ENCODE results near the gene ZEB2.

The ZEB2 gene

DNA sequence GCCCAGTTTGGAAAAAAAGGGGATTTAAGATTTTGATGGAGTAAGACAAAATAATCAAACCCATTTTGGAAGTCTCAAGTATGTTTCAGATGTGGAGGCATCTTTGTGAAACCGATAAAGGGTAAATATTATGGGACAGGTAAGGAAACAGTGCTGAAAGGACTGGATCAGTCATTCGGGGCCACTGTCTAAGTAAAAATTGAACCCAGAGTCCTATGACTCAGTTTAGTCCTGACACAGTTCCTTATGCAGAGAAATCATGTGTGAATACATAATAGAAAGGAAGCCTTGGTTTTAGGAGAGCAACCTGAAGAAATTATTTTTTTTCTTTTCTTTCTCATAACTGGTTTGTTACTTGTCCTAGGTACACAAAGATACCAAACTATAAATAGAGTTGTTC, 15.4 kb upstream of the ZEB2 start:
- Histone ChIP-seq H3K9me3 (ENCODE audit: insufficient read depth, low read length, severe bottlenecking) (no peaks in the 10 kb centered on the region), H3K4me2 (ENCODE audit: insufficient read depth, low read length) (no peak overlapping the region), H3K4me1 (ENCODE audit: insufficient read depth, low read length) (no peaks in the 10 kb centered on the region), H3K9ac (ENCODE audit: low read depth, low read length) (no peak overlapping the region), H2AFZ (ENCODE audit: low read depth, low read length) (no peak overlapping the region), H3K4me3 (ENCODE audit: low read depth in 1 of 2, low read length in 2 of 2) (no peak overlapping the region), H3K79me2 (ENCODE audit: insufficient read depth, low read length) (no peaks in the 10 kb centered on the region), H3K27ac (ENCODE audit: low read length) (no peak overlapping the region), H4K20me1 (ENCODE audit: insufficient read depth, low read length) (no peaks in the 10 kb centered on the region), H3K36me3 (ENCODE audit: insufficient read depth, low read length) (no peaks in the 10 kb centered on the region), H3K27me3 (ENCODE audit: insufficient read depth, low read length, poor library complexity) (no peaks in the 10 kb centered on the region)
- TF ChIP-seq EZH2 (IDR thresholded peaks at IDR 0.05; ENCODE audit: borderline replicate concordance, low read depth, low read length, severe bottlenecking) (no peak), CTCF (IDR thresholded peaks at IDR 0.05; ENCODE audit: borderline replicate concordance, extremely low read depth, low read length, poor library complexity, severe bottlenecking) (no peak)
- ATAC-seq (ENCODE audit: insufficient read depth, low read depth), result no peak
- DNase-seq, result no peak

GRCh38 chr2:144533221-144533620, 13.3 kb upstream of the ZEB2 start:
- ATAC-seq (ENCODE audit: insufficient read depth, low read depth), result no peak
- Histone ChIP-seq H3K36me3 (ENCODE audit: insufficient read depth, low read length) (no peaks in the 10 kb centered on the region), H4K20me1 (ENCODE audit: insufficient read depth, low read length) (no peaks in the 10 kb centered on the region), H3K79me2 (ENCODE audit: insufficient read depth, low read length) (no peaks in the 10 kb centered on the region), H3K9ac (ENCODE audit: low read depth, low read length) (no peak overlapping the region), H3K4me1 (ENCODE audit: insufficient read depth, low read length) (no peaks in the 10 kb centered on the region), H3K27ac (ENCODE audit: low read length) (no peak overlapping the region), H3K9me3 (ENCODE audit: insufficient read depth, low read length, severe bottlenecking) (no peaks in the 10 kb centered on the region), H3K4me3 (ENCODE audit: low read depth in 1 of 2, low read length in 2 of 2) (no peak overlapping the region), H3K27me3 (ENCODE audit: insufficient read depth, low read length, poor library complexity) (no peaks in the 10 kb centered on the region), H2AFZ (ENCODE audit: low read depth, low read length) (no peak overlapping the region), H3K4me2 (ENCODE audit: insufficient read depth, low read length) (no peak overlapping the region)
- DNase-seq, result no peak
- TF ChIP-seq CTCF (IDR thresholded peaks at IDR 0.05; ENCODE audit: borderline replicate concordance, extremely low read depth, low read length, poor library complexity, severe bottlenecking) (no peak), EZH2 (IDR thresholded peaks at IDR 0.05; ENCODE audit: borderline replicate concordance, low read depth, low read length, severe bottlenecking) (no peak)

- Histone ChIP-seq H3K9ac (ENCODE audit: low read depth, low read length) (no peak overlapping the region), H4K20me1 (ENCODE audit: insufficient read depth, low read length) (no peaks in the 10 kb centered on the region), H3K9me3 (ENCODE audit: insufficient read depth, low read length, severe bottlenecking) (no peaks in the 10 kb centered on the region), H3K4me2 (ENCODE audit: insufficient read depth, low read length) (no peak overlapping the region), H3K36me3 (ENCODE audit: insufficient read depth, low read length) (no peaks in the 10 kb centered on the region), H3K4me3 (ENCODE audit: low read depth in 1 of 2, low read length in 2 of 2) (no peak overlapping the region), H3K79me2 (ENCODE audit: insufficient read depth, low read length) (no peaks in the 10 kb centered on the region), H3K27me3 (ENCODE audit: insufficient read depth, low read length, poor library complexity) (no peaks in the 10 kb centered on the region), H3K27ac (ENCODE audit: low read length) (no peak overlapping the region), H3K4me1 (ENCODE audit: insufficient read depth, low read length) (no peaks in the 10 kb centered on the region), H2AFZ (ENCODE audit: low read depth, low read length) (0 out of 2 replicates have a peak overlapping the region, but pooled peaks have one; percentile 33)
- ATAC-seq (ENCODE audit: insufficient read depth, low read depth), result no peak
- TF ChIP-seq EZH2 (IDR thresholded peaks at IDR 0.05; ENCODE audit: borderline replicate concordance, low read depth, low read length, severe bottlenecking), result no peak
- no peak for TF ChIP-seq CTCF (IDR thresholded peaks at IDR 0.05; ENCODE audit: borderline replicate concordance, extremely low read depth, low read length, poor library complexity, severe bottlenecking)
- no peak for DNase-seq
These were observed 10.7 kb upstream of the ZEB2 start for GRCh38 chr2:144530596-144530995.

DNA sequence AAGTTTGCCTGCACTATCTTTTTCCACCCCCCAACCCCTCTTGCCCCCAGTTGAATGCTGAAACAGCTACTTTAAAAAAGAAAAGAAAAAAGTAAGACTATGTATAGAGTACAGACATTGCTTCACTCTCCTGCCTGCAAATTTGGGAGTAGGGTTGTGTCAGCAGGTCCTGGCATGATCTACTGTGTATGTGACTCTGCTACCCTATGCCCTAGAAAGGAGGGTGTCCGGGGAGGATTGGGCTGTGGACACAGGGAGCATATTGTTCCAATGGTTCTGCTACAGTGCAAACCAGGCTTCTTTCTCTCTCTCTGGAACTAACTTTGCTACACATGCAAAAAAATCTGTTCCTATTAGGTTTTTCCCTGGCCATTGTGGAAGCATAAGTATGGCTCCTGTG, 9.9 kb upstream of the ZEB2 start:
- Histone ChIP-seq H2AFZ (ENCODE audit: low read depth, low read length) (no peak overlapping the region), H3K9ac (ENCODE audit: low read depth, low read length) (no peak overlapping the region), H3K4me2 (ENCODE audit: insufficient read depth, low read length) (no peak overlapping the region), H3K9me3 (ENCODE audit: insufficient read depth, low read length, severe bottlenecking) (no peaks in the 10 kb centered on the region), H3K27me3 (ENCODE audit: insufficient read depth, low read length, poor library complexity) (no peaks in the 10 kb centered on the region), H3K79me2 (ENCODE audit: insufficient read depth, low read length) (no peaks in the 10 kb centered on the region), H3K27ac (ENCODE audit: low read length) (no peak overlapping the region), H4K20me1 (ENCODE audit: insufficient read depth, low read length) (no peaks in the 10 kb centered on the region), H3K4me1 (ENCODE audit: insufficient read depth, low read length) (no peaks in the 10 kb centered on the region), H3K36me3 (ENCODE audit: insufficient read depth, low read length) (no peaks in the 10 kb centered on the region), H3K4me3 (ENCODE audit: low read depth in 1 of 2, low read length in 2 of 2) (no peak overlapping the region)
- no peak for ATAC-seq (ENCODE audit: insufficient read depth, low read depth)
- no peak for DNase-seq
- TF ChIP-seq CTCF (IDR thresholded peaks at IDR 0.05; ENCODE audit: borderline replicate concordance, extremely low read depth, low read length, poor library complexity, severe bottlenecking) (no peak), EZH2 (IDR thresholded peaks at IDR 0.05; ENCODE audit: borderline replicate concordance, low read depth, low read length, severe bottlenecking) (no peak)
